Measurements from ENCODE around the gene GTF2E1. TPM values are rescaled to one million over a fixed set of nuclear protein-coding genes. Genes with fewer than 3 reads are reported as not detected.

GTF2E1 gene
- total and polyA plus RNA-seq, 9 of the 15 experiments (the other 6 are each of a cell fraction or from before 2014, with no cell fraction given): 12.9 to 23.5 (median 15.4) TPM

GRCh38 chr3:120752865-120753264 is 10.3 kb downstream of the GTF2E1 start:
- Histone ChIP-seq H3K27ac (ENCODE audit: extremely low read depth, low read depth, low read length) (no peak overlapping the region), H3K79me2 (ENCODE audit: control insufficient read depth, insufficient read depth, low read length) (peaks cover 37% of the 10 kb centered on the region), H4K20me1 (replicated peaks; ENCODE audit: control insufficient read depth, insufficient read depth, low read length) (no peaks in the 10 kb centered on the region), H3K9me3 (replicated peaks; ENCODE audit: control insufficient read depth, insufficient read depth, low read depth, low read length) (no peaks in the 10 kb centered on the region), H3K36me3 (ENCODE audit: control insufficient read depth, insufficient read depth, low read length) (peaks cover 24% of the 10 kb centered on the region; the same call in 2 of the 3 replicates), H3K9ac (ENCODE audit: insufficient read depth in 1 of 2, low read depth in 2 of 2, low read length in 2 of 2) (no peak overlapping the region), H3K27me3 (ENCODE audit: control insufficient read depth in 2 of 2, insufficient read depth in 2 of 2, low read length in 2 of 2) (no peaks in the 10 kb centered on the region), H3K4me3 (no peak overlapping the region), H3K4me1 (replicated peaks in 1 of 2; ENCODE audit: control insufficient read depth in 2 of 2, insufficient read depth in 2 of 2, low read length in 2 of 2) (no peaks in the 10 kb centered on the region), H3K4me2 (ENCODE audit: insufficient read depth, low read length) (no peak overlapping the region), H2AFZ (ENCODE audit: low read depth, low read length) (no peak overlapping the region), H3K9me1 (ENCODE audit: control insufficient read depth, insufficient read depth, low read length) (no peaks in the 10 kb centered on the region)
- WGBS (ENCODE audit: insufficient coverage, low coverage, missing lambda C conversion rate): 77% methylated on average over 2 of the region's 2 CpGs
- DNase-seq (ENCODE audit: extremely low read depth in 1 of 4, low spot score in 3 of 4): no peak
- FAIRE-seq: no peak
- intact Hi-C loops (cut with micrococcal nuclease) (no loop called here), in situ Hi-C loops (cut with MboI) (no loop called here)
- peak; percentile 32; the same call in 1 of the 2 replicates for TF ChIP-seq MAFG (tag; conservative IDR thresholded peaks at IDR 0.05)
- TF ChIP-seq COPS2 (conservative IDR thresholded peaks at IDR 0.05): no peak
- TF ChIP-seq BRF2 (IDR thresholded peaks at IDR 0.05; ENCODE audit: borderline replicate concordance, insufficient read depth, insufficient read length): no peak
- TF ChIP-seq ZNF785 (CRISPR knock-in tag; IDR thresholded peaks at IDR 0.05): no peak
- no peak for TF ChIP-seq LCOR (CRISPR knock-in tag; IDR thresholded peaks at IDR 0.05)
- TF ChIP-seq ATF3 (IDR thresholded peaks at IDR 0.05): no peak
- TF ChIP-seq ATF3 (CRISPR knock-in tag; conservative IDR thresholded peaks at IDR 0.05): no peak
- no peak for TF ChIP-seq RBM34 (IDR thresholded peaks at IDR 0.05; ENCODE audit: borderline replicate concordance, insufficient read depth, low read length)
- TF ChIP-seq MNT (conservative IDR thresholded peaks at IDR 0.05): no peak
- peak; percentile 77 for TF ChIP-seq ZNF316 (IDR thresholded peaks at IDR 0.05)
- peak; percentile 54; the same call in 1 of the 2 replicates for TF ChIP-seq C11orf30 (IDR thresholded peaks at IDR 0.05; ENCODE audit: low read depth)
- CTCF ChIA-PET (ENCODE audit: low intra/inter-chr PET ratio): no interaction called here
- no TSS peak for BruUV-seq (replicated peaks)
- POLR2A ChIA-PET: no interaction called here
- no peak for ATAC-seq
